ENCODE data around the gene GPR15LG. TPM values are rescaled to one million over a fixed set of nuclear protein-coding genes. Genes with fewer than 3 reads are reported as not detected.

Gene GPR15LG
- total RNA-seq, 1 experiment from 2014 or later, result not detected

- RAD21 ChIA-PET (ENCODE audit: low non-redundant PET in 1 of 2, low total read pairs in 2 of 2, uncharacterized antibody in 2 of 2, unreplicated experiment in 2 of 2), result no interaction called here
- DNase-seq (ENCODE audit: low read depth, low spot score), result no peak
- H3K27ac ChIP-seq (ENCODE audit: low read depth, low read length), result no peak overlapping the region
These were observed 5.6 kb downstream of the GPR15LG start for GRCh38 chr10:84179059-84179710.

More at GRCh38 chr10:84179059-84179710, 5.6 kb downstream of the GPR15LG start:
- Histone ChIP-seq H3K9ac (ENCODE audit: low read length) (no peak overlapping the region), H3K4me1 (ENCODE audit: control insufficient read depth in 1 of 2, insufficient read depth in 2 of 2, low read length in 2 of 2) (no peaks in the 10 kb centered on the region), H3K9me2 (ENCODE audit: insufficient read depth) (no peaks in the 10 kb centered on the region), H4K20me1 (ENCODE audit: insufficient read depth) (no peaks in the 10 kb centered on the region), H3K4me2 (ENCODE audit: low read length) (no peak overlapping the region), H3K27me3 (ENCODE audit: insufficient read depth, low read length) (no peaks in the 10 kb centered on the region), H3K79me2 (ENCODE audit: insufficient read depth, low read length) (no peaks in the 10 kb centered on the region), H3K9me3 (ENCODE audit: control insufficient read depth in 1 of 2, insufficient read depth in 1 of 2, low read depth in 1 of 2, low read length in 2 of 2) (no peaks in the 10 kb centered on the region), H3K36me3 (ENCODE audit: control insufficient read depth in 1 of 2, insufficient read depth in 2 of 2, low read length in 2 of 2) (no peaks in the 10 kb centered on the region), H3K4me3 (replicated peaks in 1 of 2; ENCODE audit: low read depth in 1 of 2, low read length in 2 of 2) (no peak overlapping the region), H2AFZ (ENCODE audit: low read depth, low read length, poor library complexity, severe bottlenecking) (no peak overlapping the region)
- ATAC-seq, result no peak
- intact Hi-C loops (cut with micrococcal nuclease), result no loop called here
- BruUV-seq (replicated peaks), result no TSS peak
- TF ChIP-seq REST (IDR thresholded peaks at IDR 0.05; ENCODE audit: low read depth), result no peak
- TF ChIP-seq FOSL1 (IDR thresholded peaks at IDR 0.05; ENCODE audit: low read depth), result no peak
- no peak for TF ChIP-seq CTCF (IDR thresholded peaks at IDR 0.05 in 2 of 3, conservative IDR thresholded peaks at IDR 0.05 in 1 of 3; ENCODE audit: borderline replicate concordance in 1 of 3, insufficient read depth in 1 of 3, low read depth in 2 of 3, low read length in 2 of 3)
- TF ChIP-seq JUND (IDR thresholded peaks at IDR 0.05), result no peak
- TF ChIP-seq ATF3 (IDR thresholded peaks at IDR 0.05), result no peak
- TF ChIP-seq EZH2phosphoT487 (IDR thresholded peaks at IDR 0.05; ENCODE audit: borderline replicate concordance), result no peak
- TF ChIP-seq, protein P1, sequence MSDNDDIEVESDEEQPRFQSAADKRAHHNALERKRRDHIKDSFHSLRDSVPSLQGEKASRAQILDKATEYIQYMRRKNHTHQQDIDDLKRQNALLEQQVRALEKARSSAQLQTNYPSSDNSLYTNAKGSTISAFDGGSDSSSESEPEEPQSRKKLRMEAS (IDR thresholded peaks at IDR 0.05), result no peak
- no peak for TF ChIP-seq CBX3 (IDR thresholded peaks at IDR 0.05; ENCODE audit: low read depth)
- TF ChIP-seq RAD21 (IDR thresholded peaks at IDR 0.05; ENCODE audit: low read depth), result no peak
- no peak for TF ChIP-seq YY1 (IDR thresholded peaks at IDR 0.05; ENCODE audit: extremely low read depth, insufficient replicate concordance, low read depth, low read length)
- TF ChIP-seq SIN3A (IDR thresholded peaks at IDR 0.05; ENCODE audit: low read depth), result no peak
- TF ChIP-seq, protein P2, sequence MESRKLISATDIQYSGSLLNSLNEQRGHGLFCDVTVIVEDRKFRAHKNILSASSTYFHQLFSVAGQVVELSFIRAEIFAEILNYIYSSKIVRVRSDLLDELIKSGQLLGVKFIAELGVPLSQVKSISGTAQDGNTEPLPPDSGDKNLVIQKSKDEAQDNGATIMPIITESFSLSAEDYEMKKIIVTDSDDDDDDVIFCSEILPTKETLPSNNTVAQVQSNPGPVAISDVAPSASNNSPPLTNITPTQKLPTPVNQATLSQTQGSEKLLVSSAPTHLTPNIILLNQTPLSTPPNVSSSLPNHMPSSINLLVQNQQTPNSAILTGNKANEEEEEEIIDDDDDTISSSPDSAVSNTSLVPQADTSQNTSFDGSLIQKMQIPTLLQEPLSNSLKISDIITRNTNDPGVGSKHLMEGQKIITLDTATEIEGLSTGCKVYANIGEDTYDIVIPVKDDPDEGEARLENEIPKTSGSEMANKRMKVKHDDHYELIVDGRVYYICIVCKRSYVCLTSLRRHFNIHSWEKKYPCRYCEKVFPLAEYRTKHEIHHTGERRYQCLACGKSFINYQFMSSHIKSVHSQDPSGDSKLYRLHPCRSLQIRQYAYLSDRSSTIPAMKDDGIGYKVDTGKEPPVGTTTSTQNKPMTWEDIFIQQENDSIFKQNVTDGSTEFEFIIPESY (IDR thresholded peaks at IDR 0.05; ENCODE audit: extremely low read depth, insufficient replicate concordance, low read length), result no peak
- TF ChIP-seq ZNF274 (IDR thresholded peaks at IDR 0.05; ENCODE audit: low read depth, low read length), result no peak
- TF ChIP-seq EZH2 (IDR thresholded peaks at IDR 0.05), result no peak
- TF ChIP-seq EGR1 (IDR thresholded peaks at IDR 0.05; ENCODE audit: low read depth), result no peak
- ChIA-PET POLR2A (no interaction called here), CTCF (no interaction called here)
